Measurements from ENCODE around the gene FAM114A2.

FAM114A2 gene

DNA sequence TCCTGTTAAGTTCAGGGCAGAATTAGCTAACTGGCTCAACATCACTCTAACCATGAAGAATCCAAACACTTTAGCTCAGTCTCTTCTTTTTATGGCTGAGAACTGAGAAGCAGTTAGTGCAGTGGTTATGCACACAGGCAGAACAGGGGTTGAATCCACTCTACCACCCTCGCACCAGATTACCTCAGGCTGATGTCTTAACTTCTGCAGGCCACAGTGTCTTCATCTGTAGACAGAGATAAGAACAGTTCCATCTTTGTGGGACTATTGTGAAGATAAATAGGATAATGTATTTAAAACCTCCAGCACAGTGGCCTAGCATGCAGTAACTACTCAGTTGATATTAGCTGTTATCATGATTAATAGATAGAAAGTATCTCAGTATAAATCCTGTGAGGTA lies 54.8 kb downstream of the FAM114A2 start:
- no peak for ATAC-seq
- DNase-seq: no peak

DNA sequence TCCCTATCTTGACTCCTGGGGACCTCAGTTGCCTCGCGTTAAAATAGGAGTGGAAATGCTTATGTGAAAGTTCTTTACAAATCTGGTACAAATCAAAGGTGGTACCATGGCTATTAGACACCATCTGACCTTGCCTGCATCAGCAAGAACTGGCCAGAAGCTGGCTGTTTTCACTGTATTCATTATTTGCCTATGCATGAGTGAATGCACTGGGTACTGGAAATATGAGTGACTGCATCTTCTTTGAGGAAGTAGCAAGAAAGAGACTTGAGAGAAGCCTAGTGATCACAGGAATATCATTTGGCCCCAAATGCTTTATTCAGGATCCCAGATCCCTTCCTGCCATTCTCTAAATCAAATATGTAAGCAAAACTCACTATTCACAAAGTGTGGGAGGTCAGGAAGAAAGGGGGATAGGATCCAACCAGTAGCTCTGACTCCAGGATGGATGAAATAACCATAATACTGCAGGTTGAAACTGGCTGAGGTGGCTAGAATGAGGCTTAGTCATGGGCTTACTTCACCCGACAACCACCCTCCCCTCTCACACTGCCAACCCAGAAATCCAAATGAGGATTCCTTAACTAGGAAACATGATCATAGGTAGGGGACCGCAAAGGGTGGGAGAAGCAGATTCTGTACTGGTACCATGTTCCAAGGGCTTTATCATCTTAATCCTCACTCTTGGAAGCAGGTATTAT lies 56.7 kb downstream of the FAM114A2 start:
- DNase-seq (no peak), ATAC-seq (no peak)

DNA sequence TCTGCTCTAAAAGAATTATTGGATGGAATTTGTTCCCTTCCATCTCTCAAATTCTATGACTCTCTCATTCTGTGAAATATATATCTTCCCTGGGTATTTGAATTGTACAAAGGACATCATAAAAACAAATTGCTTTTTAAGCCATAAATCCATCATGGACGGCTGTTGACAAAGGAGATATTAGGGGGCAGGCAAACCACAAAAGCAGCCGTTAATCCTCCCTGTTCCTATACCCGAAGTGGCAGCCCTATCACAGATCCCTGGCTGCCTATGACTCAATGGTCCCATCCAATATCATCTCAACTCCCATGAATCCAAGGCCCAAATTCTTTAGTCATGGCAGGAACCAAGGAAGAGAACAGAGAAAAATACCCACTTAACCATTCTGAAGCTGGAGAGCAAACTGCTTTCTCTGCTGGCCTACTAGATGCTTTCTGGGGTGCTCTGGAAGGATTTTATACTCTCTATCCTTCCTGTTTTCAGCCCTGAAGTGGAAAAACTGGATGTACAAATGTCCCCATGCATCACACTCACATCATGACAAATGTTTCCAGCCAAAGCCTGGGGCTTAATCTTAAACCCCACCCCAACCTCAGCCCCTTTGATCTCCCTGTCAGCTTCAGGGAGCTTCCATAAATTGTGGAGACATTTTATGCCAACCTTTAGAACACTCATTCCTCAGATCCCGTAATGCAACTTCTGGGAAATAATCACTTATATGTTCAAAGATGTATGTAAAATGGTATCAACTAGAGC lies 59.5 kb downstream of the FAM114A2 start:
- ATAC-seq (no peak), DNase-seq (no peak)

DNA sequence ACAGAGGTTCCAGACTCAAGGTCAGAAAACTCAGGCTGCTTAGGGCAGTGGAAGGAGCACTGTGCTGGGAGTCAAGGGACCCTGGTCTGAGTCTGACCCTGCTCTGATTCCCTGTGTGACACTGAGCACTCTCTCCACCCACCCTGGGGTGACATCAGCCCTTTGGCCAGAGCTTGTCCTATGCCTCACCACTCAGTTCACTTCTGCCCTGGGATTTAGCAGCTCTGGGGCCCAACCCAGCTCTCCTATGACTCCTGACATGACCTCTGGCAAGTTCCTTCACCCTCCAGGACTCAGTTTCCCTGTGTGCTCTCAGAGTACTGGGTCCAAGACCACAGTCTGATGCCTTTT lies 63.9 kb downstream of the FAM114A2 start:
- no peak for ATAC-seq
- no peak for DNase-seq

DNA sequence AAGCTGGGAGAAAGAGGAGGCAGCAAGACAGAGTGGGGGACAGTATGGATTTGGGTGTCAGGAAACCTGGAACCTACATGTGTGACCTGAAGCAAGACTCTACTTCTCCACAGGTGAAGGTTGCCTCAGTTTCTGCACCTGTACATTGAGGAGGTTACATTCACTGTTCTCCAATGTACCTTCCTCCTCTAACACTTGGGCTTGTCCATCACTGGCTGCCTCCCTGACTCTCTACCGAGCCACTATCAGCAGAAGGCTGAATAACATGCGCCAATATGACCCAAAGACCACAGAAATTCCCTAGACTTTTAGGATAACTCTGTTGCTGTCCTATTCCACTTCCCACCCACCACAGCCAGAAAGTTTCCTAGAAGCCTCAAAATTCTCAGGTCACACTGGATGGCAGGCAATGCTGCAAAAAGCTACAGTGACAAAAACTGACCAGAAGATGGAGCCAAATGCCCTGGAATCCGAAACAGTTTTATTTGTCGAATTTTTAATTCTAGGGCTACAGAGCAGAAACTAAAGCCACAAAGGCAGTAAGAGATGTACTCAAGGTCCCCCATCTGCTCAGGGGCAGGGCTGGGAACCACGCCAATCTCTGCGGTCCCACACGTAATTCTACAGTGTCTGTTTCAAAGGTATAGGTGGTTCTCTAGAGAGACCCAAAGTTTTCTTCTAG lies 64.4 kb downstream of the FAM114A2 start:
- peak; percentile 27 for DNase-seq

DNA sequence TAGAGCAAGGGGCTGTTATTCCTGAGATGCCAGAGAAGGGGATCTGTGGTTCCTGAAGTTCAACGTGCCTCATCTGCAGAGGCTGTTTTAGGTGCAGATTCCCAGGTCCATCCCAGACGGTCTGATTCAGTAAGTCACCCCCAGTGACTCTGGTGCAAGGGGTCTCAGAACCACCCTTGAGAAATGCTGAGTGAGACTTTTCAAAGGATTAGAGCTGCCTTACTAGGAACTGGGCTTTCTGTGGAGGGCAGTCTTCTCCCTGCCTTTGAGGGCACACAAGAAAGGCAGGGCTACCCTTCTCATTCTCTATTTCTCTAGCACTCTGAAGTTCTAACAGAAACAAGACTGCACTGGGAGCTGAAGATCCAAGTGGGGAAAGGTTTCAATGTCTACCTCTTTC lies 66.5 kb downstream of the FAM114A2 start:
- ATAC-seq: no peak

More for the DNA sequence above, 64.4 kb downstream of the FAM114A2 start:
- ATAC-seq: no peak

DNA sequence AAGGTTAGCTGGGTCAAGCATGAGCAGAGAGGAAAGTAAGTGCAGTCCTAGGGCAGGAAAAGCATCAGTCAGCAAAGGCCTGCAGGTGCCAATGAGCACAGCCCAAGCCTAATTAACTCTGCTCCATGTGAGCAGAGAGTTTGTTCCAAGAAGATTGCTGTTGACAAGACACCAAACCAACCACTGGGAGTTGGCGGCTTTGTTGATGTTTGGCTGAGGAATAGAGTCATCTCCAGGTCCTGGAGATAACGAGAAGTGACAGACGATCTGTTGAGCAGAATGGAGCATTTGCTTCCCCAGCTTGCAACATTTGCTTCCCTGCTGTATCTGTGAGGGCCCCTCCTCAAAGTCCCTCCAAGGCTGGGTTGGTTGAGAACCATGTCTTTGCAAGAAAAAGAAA lies 68.2 kb downstream of the FAM114A2 start:
- DNase-seq (no peak), ATAC-seq (no peak)

More for the DNA sequence above, 66.5 kb downstream of the FAM114A2 start:
- no peak for DNase-seq

DNA sequence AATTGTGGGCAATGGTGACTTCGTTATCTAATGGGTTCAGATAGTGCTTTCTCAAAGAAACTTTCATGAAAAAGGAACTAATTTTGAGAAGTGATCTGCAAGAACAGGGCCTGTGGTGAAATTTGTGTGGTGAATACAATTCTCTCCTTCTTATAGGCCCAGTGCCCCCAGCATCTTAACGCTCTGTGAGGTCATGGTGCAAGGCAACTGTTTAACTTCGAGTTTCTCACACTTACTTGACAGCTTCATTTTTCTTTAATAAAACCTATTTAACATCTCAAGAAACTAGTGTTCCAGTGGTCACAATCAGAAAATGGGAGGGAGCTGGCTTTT lies 69.2 kb downstream of the FAM114A2 start:
- no peak for ATAC-seq

DNA sequence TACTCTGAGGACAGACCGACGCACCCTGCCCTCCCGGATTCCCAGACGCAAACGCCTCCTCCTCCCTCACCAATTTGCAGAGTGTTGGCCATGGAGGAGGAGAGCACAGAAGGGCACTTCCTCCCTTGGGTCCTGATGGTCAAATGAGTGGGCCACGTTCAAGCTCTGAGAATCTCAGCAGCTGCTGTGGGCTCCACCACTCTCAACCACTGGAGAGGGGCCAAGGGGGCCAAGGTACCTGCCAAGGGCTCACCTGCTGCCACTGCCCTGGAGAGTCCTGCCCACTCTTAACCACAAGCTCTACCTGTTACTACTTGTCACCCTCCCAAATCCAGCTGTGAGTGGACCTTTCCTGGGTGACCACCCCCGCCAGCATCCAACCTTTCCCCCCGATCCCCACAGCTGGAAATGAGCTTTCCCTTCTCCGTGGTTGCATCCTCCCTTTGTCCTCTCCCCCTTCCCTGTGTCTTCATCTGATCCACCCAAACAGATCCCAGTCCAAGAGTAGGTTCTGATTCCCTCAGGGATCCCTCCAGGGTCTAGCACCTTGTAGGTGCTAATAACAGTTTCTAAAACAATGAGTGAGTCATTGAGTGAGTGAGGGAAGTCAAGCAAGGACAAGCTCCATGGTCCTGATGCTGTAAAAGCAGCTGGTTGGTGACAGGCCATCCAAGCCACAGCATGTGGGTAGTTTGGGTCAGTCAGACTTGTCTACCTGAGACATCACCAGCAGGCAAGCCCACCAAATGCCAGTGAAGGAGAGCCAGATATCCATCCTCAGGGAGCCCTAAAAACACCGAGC lies 69.7 kb downstream of the FAM114A2 start:
- ATAC-seq (no peak), DNase-seq (no peak)

More for the DNA sequence above, 69.2 kb downstream of the FAM114A2 start:
- no peak for DNase-seq

DNA sequence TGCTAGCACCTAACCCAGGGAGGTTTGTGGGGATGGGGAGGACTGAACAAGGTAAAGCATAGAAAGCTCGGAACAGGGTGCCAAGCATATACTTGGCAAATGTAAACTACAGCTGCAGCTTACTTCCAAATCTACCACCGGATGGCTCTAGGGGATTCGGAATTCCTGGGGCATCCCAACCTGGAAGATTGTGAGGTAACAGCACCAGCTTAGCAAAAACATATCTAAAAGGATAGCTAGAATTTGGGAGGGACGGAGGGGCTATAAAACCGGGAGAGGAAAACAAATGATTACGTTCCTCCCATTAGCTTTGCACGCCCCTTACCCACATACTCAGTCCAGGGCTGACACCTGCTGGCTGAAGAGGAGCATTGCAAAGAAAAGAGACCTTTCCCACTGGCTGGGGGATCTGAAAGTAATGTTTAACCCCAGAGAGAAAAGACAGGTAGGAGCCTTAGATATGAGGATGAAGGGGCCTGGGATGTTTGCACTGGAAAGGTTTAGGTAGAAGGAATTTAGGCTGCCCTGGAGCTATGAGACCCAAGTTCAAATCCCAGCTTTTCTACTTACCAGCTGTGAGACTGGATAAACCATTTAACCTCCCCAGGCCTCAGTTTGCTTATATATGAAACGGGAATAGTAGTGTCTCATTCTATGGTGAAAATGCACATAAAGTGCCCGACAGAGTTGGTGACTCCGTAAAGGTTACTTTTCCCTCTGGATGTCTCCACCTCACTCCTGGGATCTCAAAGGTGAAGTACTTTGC lies 73.6 kb downstream of the FAM114A2 start:
- peak; percentile 47 for DNase-seq
- ATAC-seq: peak; percentile 39

DNA sequence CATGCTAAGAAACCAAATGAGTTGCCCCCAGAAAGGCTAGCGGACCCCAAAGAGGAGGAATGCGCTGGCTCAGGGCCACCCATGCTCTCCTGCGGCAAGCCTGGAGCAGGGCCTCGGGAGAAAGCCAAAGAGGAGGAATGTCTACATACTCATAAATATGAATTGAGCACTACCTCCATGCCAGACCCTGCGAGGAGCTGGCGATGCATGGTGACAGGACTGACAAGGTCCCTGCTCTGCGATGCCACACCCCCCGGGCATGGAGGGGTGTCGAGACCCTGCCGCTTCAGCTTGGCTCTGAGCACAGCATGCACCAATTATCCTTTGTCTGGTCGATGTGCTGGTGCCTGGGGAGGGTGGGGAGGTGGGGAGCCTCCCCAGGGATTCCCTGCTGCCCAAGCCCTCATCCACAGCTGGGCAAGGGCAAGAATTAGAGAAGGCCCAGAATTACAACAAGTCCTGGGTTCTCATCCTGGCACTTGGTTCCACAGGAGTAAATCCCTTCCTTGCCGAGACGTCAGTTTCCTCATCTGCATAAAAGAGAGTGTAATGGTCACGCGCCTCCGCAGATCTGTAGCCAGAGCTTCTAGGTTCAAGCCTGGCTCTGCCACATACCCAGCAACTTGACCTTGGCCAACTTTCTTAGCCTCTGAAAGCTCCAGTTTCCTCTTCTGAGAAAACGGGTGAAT lies 74.4 kb downstream of the FAM114A2 start:
- no peak for ATAC-seq
- no peak for DNase-seq

DNA sequence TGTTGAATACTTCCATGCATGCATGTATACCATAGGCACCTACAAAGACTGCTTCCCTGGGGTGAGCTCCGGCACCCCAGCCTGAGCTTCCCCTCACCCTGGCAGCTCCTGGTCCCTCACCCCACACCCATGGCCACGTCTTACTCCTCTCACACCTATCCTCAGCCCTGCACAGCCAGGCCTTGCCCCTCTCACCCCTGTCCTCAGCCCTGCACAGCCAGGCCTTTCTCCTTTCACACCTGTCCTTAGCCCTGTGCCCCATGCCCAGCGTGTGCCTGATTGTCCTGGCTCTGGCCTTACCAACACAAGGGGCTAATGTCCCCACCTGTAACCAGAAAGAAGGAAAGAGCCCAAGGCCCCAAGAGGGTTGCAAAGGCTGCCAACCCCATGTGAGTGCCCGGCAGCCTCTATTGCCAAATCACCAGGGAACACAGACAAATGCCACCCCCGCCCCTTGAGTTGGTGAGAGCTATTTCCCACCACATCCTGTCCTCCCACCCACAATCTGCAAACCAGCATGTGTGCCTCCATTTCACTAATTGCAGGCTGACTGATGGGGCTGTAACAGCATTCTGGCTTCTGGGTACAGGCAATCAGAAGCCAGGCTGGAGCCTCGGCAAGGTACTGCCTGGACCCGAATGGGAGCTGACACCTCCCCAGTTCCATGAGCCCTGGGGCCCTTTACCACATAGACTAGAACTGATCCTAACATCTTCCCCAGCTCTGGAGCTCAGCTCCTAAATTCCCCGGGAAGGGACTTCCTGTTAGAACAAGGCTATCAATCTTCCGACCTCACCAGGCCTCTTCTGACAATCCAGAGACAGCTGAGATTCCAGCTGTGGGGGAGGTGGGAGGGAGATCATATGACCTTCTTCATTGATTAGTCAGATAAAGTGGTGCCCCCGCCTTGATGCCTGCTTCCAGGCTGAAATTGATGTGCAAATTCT lies 78.2 kb downstream of the FAM114A2 start:
- ATAC-seq: peak; percentile 48
- DNase-seq: peak; percentile 37

DNA sequence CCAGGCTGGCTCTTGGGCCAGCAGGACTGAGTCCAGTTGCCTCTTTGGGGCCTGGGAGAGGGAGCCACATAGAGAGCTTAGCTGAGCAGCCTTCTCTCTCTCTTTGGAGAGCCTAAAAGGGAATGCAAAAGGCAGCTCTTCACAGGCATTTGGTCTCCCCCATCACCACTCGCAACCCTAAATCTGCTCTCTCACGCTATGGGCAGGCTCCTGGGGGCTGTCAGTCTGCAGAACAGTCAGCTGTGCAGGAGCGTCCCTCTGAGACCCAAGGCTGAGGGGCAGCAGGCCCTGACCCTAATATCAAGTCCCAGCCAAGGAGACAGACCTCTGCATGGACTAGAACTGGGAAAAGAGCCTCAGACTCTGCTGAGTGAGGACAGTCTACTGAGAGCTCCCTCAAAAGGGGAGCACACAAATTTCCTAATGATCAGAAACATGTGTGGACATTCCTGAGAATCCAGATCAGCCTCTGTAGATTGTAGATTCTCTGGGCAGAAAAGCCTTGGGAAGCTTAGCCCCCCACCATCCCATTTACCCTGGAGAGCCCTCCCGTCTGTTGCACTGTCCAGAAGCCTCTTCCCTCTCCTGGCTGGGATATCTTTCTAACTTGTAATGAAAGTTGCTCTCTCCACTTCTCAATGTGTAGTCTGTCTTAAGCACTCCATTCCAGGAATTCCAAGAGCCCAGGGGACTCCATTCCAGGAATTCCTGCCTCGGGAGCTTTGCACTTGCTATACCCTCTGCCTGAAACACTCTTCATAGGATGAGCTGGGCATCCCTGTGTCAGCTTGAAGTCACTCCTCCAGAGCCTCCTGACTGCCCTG lies 79.4 kb downstream of the FAM114A2 start:
- ATAC-seq: no peak
- DNase-seq: no peak

DNA sequence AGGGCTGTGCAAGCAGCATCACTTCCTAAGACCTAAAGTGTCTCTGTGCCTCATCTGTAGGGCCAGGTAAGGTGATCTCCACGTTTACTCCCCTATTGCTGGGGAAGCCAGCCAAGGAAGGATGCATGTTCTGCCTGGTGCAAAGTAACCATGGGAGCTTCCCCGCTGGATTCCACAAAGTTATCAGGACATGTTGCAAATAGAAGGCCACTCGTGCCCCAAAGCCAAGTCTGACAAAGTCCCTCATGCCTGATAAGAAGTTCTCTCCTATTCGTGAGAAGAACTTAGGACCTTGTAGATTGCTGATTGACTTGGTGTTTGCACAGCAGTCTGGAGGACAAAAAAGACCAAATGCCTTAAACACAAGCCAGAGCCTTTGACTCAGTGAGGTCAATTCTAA lies 81.5 kb downstream of the FAM114A2 start:
- no peak for DNase-seq
- ATAC-seq: no peak

DNA sequence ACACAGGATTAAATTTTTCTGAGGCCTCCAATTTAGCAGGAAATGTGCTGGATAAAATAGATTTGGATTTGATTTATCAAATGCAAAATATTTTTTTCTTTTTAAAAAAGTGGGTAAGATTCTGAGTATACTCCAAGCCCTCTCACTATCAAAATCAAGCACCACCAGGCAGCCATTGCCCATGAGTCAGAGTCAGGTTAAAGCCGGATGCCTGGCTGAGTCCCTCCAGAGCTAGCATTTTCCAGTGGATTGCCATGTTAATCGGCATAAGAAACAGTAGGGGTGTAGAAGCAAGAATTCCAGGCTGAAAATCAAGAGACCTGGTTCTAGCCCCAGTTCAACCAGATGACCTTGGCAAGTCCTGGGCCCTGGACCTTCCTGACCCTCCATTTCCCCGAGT lies 85.3 kb downstream of the FAM114A2 start:
- ATAC-seq (no peak), DNase-seq (no peak)

DNA sequence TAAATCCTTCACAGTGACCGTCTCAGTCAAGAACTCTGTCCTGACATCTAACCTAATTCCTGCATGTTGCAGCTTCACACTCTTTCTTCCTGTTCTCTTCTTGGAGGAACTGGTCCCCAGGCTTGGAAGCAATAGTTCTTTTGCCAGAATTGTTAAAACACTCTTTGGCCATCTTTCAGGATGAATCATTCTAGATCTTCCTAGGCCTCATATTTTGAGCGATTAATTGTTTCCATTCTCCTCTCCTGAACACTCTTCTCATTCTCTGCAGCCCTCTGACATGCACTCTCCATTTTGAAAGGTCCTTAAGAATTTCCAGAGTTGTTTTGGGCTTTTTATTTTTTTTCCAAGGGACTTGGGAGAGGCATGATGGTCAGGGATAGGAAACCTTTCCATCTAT lies 85.8 kb downstream of the FAM114A2 start:
- no peak for DNase-seq
- ATAC-seq: no peak

DNA sequence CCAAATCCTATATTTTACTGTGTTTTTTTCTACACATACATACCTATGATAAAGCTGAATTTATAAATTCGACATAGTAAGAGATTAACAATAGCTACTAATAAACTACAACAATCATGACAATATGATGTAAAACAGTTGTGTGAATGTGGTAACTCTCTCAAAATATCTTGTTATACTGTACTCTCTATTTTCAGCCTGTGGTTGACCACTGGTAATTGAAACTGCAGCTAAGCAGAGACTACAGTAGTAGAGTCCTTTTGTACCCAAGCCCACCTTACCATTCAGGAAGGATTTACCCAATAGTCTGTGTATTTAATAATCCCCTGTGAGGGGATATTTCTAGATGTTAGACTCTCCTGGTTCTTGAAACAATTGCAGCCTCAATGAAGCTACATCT lies 86.7 kb downstream of the FAM114A2 start:
- ATAC-seq (no peak), DNase-seq (no peak)

DNA sequence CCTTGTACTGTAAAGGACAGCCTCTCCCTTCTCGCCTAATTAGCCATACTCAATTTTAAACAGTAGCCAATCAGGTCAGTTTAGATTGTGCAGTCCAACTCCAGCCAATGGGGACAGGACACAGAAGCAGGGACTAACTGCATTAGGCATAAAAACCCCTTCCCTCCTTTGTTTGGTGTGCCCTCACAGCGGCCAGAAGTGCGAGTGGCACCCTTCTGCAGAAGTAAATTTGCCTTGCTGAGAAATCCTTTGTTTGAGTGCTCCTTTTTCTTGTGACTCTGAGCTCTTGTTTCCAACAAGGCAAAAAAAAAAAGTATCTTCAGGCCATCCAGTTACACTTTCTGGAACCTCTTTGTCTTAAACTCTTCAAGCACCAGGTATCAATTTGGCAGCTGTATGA lies 97.4 kb downstream of the FAM114A2 start:
- no peak for ATAC-seq

More for the DNA sequence above, 97.4 kb downstream of the FAM114A2 start:
- no peak for DNase-seq

Data from stimulated activated naive CD8-positive, alpha-beta T cell treated with anti-CD3 and anti-CD28 coated beads, Interleukin-15, Interleukin-2, amounts not matched to agents 100 U/mL and 50 U/mL, for 24 hours (primary cell).